Nephron (organoid): Measurements from ENCODE around the gene SMTNL2.
"Not testable (repeated sequence)": the region's sequence is repeated elsewhere in the genome, so short reads cannot be mapped to it uniquely, and the experiment has no call there.

Experiments used
- H3K27ac Mint-ChIP-seq, 3 experiments: 2 replicates each; pipeline ENCODE4 v1.8.0; 2020; ENCODE audit warnings: mixed read lengths in 3 of 3, mild to moderate bottlenecking in 2 of 3, moderate library complexity in 1 of 3
- H3K27me3 Mint-ChIP-seq: 2 replicates; pipeline ENCODE4 v1.8.0; 2021; ENCODE audit warnings: low read depth, mild to moderate bottlenecking, moderate library complexity, mixed read lengths
- H3K36me3 Mint-ChIP-seq: 2 replicates; pipeline ENCODE4 v1.8.0; 2020; ENCODE audit warnings: low read depth, mixed read lengths
- H3K4me1 Mint-ChIP-seq: 2 replicates; pipeline ENCODE4 v1.8.0; 2020; ENCODE audit warnings: mixed read lengths
- H3K4me3 Mint-ChIP-seq, 3 experiments: 2 replicates each; pipeline ENCODE4 v1.8.0; 2020; ENCODE audit warnings: mild to moderate bottlenecking in 3 of 3, mixed read lengths in 3 of 3, moderate library complexity in 2 of 3
- H3K9me3 Mint-ChIP-seq: 2 replicates; pipeline ENCODE4 v1.8.0; 2020; ENCODE audit warnings: mixed read lengths
- CTCF ChIP-seq, 3 experiments: fragments of 200-600 bp; sonication (generic); IDR thresholded peaks; one replicate each; pipeline ENCODE4 v1.5.0; 2021; ENCODE audit warnings: antibody characterized with exemption in 3 of 3; ENCODE audit not compliant: unreplicated experiment in 3 of 3

The SMTNL2 gene

GRCh38 chr17:4617590-4618351 lies 33.4 kb downstream of the SMTNL2 start:
- Mint-ChIP-seq H3K4me3 (peak overlapping the region in 1 of 3 experiments; percentile 3), H3K27ac (peak overlapping the region; percentile 76 to 87 (median 82)), H3K4me1 (peaks cover 25% of the 10 kb centered on the region), H3K36me3 (no peaks in the 10 kb centered on the region), H3K27me3 (no peaks in the 10 kb centered on the region), H3K9me3 (no peaks in the 10 kb centered on the region)
- no peak for TF ChIP-seq CTCF (IDR thresholded peaks at IDR 0.05; ENCODE audit: unreplicated experiment in 3 of 3)

GRCh38 chr17:4620531-4621101 lies 36.3 kb downstream of the SMTNL2 start:
- Mint-ChIP-seq H3K36me3 (no peaks in the 10 kb centered on the region), H3K9me3 (peaks cover 2% of the 10 kb centered on the region), H3K27me3 (peaks cover 4% of the 10 kb centered on the region), H3K4me3 (no peak overlapping the region), H3K4me1 (peaks cover 36% of the 10 kb centered on the region), H3K27ac (no peak overlapping the region)
- TF ChIP-seq CTCF (IDR thresholded peaks at IDR 0.05; ENCODE audit: unreplicated experiment in 3 of 3), result no peak

- H3K27me3 Mint-ChIP-seq, result peaks cover 4% of the 10 kb centered on the region
Observed at GRCh38 chr17:4622375-4622774, 38.0 kb downstream of the SMTNL2 start.

GRCh38 chr17:4623249-4623648 lies 38.9 kb downstream of the SMTNL2 start:
- Mint-ChIP-seq H3K27me3 (peaks cover 4% of the 10 kb centered on the region), H3K27ac (no peak overlapping the region), H3K36me3 (no peaks in the 10 kb centered on the region), H3K4me3 (no peak overlapping the region), H3K4me1 (peaks cover 25% of the 10 kb centered on the region), H3K9me3 (peaks cover 2% of the 10 kb centered on the region)
- no peak for TF ChIP-seq CTCF (IDR thresholded peaks at IDR 0.05; ENCODE audit: unreplicated experiment in 3 of 3)

More at GRCh38 chr17:4622375-4622774, 38.0 kb downstream of the SMTNL2 start:
- no peak for TF ChIP-seq CTCF (IDR thresholded peaks at IDR 0.05; ENCODE audit: unreplicated experiment in 3 of 3)
- Mint-ChIP-seq H3K4me1 (peaks cover 33% of the 10 kb centered on the region), H3K4me3 (no peak overlapping the region), H3K36me3 (no peaks in the 10 kb centered on the region), H3K27ac (no peak overlapping the region), H3K9me3 (peaks cover 2% of the 10 kb centered on the region)

- H3K4me3 Mint-ChIP-seq, H3K36me3 Mint-ChIP-seq, H3K27me3 Mint-ChIP-seq, H3K9me3 Mint-ChIP-seq: not testable (repeated sequence)
- Mint-ChIP-seq H3K4me1 (peaks cover 24% of the 10 kb centered on the region), H3K27ac (peak overlapping the region in 1 of 3 experiments; percentile 32)
Observed at GRCh38 chr17:4624451-4624911, 40.2 kb downstream of the SMTNL2 start.

- peak overlapping the region in 1 of 3 experiments; percentile 3 for H3K4me3 Mint-ChIP-seq
- no peak for TF ChIP-seq CTCF (IDR thresholded peaks at IDR 0.05; ENCODE audit: unreplicated experiment in 3 of 3)
- peaks cover 4% of the 10 kb centered on the region for H3K27me3 Mint-ChIP-seq
- peak overlapping the region; percentile 32 to 58 (median 37) for H3K27ac Mint-ChIP-seq
- H3K9me3 Mint-ChIP-seq, result peaks cover 2% of the 10 kb centered on the region
- peaks cover 24% of the 10 kb centered on the region for H3K4me1 Mint-ChIP-seq
- no peaks in the 10 kb centered on the region for H3K36me3 Mint-ChIP-seq
Observed at GRCh38 chr17:4625181-4625617, 40.9 kb downstream of the SMTNL2 start.
